Activated T-cell treated with anti-CD3 and anti-CD28 coated beads for 48 hours (primary cell): ENCODE results near the gene UROD.

ENCODE experiments used
- DNase-seq: peaks from one replicate; pipeline ENCODE4 v3.0.0-alpha.2; 2020; ENCODE audit warnings: low read depth

UROD gene

DNA sequence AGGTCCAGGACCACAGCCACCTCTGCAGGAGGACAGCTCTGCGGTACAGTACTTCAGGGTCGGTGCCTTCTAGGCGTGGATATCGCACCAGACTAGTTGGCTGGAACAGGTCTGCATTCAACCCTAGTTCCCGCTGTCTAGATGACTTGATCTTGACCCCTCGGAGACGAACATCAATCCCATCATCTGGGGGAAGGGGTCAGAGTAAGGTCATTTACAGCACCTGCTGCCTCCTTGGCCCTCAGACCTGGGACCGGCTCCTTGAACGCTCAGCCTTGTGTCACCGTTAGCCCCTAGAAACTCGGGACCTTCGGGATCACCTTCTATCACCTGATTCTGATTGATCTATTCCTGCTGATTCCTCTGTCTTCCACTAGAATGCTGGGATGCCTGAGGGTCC is 3.5 kb upstream of the UROD start:
- no peak for DNase-seq

DNA sequence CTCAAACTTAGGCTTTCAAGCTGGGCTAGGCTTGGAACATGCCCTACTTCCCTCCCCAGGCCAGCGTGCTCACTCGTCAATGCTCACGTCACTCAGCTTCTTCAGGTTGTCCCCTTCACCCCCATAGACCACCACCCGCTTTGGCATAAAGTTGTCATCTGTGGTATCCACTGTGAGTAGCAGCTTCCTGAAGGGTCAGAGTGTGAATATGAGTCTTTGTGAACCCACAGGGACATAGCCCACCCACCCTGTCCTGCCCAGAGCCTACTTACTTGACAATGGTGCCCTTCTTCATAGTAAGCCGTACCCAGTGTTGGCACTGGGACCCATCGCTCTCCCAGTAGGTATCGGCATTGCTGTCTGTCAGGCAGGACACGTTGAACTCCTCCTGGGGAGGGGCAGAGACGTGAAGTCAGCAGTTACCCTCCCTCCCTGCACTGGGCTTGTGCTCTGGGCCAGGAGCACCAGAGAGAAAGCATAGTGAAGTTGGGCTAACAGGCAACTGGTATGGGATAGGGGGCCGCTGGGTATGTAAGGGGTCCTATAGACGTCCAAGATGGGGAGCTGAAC is 2.7 kb upstream of the UROD start:
- no peak for DNase-seq

DNA sequence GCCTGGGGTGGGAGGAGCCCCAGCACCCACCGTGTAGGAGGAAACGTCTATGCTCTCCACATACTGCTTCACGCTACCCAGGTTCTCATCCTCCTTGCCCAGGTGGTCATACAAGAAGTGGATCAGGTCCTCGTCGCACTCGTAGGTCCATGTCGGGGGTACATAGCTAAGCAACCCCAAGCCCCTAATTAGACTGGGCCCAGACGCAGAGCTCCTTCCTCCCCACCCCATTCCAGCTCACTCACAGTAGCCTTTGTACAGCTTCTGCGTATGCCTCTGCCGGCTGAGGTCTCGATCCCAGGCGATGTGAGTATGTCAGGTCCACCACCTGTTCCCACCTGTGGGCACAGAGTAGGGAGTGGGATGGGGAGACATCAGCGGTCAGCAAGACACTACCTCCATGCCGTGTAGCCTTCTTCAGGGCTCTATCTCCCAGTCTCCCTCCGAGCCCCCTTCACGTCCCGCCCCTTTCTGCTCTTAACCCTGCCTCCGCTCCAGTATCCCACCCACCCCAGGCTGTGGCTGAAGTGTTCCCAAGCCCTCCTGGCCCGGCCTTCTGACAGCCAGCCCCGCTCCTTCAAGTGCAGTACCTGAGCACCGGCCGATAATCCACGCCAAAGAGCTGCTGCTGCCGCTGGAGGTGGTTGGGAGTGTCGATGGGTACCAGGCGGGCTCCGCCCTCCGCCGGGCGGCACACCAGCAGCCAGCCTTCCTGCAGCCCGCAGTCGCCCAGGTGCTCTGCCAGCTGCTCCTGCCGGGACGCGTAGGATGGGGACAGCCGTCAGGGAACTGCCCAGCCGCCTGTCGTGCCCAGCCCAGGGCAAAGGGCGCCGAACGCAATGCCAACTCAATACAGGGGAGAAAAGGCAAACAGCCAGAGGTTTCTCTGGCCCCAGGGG is 1.8 kb upstream of the UROD start:
- DNase-seq = no peak

DNA sequence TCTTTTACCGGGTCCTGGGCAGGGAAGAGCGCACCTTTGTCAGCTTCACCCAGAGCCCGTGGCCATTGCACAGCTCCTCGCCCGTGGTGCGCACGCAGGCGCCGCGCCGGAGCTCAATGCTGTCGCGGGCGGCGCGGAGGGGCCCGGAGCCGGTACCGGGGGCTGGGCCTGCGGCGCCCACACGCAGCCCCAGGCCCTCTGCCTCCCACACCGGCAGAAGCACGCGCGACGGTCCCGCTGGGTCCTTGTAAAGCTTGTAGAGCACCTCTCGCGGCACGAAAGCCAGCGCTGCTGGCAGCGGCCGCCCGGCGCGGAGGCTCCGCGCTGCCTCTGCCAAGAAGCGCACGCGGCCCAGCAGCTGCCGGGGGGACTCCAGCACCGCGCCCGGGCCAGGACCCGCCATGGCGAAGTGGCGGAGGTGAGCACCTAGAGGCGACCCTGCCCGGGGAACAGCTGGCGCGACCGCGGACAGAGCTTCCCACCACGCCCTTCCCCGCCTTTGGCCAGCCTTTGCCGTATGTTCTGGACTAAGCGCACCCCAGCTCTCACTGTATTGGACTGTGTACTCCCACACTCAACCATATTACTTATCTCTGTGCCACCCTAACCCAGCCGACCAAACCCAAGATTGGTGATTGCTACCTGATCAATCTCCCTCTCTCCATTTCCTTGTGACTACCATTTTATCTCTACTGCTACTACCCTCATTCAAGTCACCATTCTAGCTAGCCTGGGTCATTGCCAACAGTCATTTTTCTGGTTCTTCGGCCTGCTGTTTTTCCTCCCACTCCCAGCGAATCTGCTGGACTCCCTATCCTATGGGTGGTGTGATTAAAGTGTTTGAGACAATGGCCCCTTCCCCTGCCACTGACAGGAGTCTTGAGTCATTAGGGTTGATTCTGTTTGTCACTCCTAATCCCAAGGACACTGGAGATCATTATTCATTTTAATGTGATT is 921 bp upstream of the UROD start, which contains the start of gene HECTD3:
HECTD3 (minus strand) TSS at position 470 of the 957 bp plus-strand sequence; CDS start at position 403, 67 bp downstream.
- DNase-seq = peak; percentile 59

DNA sequence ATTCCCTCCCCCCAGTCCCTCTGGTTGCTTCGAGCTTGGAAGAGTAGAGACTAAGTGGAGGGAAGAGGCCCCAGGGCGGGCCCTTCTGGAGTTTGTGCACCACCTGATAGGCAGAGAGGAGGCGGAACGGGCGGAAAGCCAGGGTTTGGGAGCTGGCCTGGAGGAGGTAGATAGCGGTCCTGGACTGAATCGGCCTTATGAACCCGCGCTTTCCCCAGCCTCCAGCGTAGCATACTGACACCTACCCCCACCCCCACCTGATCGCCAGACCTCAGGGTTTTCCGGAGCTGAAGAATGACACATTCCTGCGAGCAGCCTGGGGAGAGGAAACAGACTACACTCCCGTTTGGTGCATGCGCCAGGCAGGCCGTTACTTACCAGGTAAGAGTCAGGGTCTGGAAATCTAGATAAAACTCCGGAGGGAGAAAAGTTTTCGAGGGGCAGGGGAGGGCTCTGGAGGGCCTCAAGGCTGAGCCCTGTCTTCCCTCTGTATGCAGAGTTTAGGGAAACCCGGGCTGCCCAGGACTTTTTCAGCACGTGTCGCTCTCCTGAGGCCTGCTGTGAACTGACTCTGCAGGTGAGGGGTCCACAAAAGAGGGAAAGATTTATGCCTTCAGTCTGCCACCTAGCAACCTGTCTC is 705 bp downstream of the UROD start:
- DNase-seq = peak; percentile 32

DNA sequence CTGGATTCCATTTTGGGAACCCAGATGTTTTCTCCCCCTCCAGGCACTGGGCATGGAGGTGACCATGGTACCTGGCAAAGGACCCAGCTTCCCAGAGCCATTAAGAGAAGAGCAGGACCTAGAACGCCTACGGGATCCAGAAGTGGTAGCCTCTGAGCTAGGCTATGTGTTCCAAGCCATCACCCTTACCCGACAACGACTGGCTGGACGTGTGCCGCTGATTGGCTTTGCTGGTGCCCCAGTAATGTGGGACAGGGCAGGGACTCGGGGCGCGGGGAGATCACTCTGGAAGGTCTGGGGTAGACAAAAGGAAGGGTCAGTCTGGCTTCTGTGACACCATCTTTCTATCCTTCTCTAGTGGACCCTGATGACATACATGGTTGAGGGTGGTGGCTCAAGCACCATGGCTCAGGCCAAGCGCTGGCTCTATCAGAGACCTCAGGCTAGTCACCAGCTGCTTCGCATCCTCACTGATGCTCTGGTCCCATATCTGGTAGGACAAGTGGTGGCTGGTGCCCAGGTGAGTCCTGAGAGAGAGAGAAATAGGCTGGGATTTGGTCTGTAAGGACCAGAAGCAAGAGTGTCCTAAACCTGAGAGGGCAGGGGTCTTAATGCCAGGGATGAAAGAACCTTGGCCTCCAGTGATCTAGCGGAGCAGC is 1.6 kb downstream of the UROD start:
- DNase-seq = no peak

DNA sequence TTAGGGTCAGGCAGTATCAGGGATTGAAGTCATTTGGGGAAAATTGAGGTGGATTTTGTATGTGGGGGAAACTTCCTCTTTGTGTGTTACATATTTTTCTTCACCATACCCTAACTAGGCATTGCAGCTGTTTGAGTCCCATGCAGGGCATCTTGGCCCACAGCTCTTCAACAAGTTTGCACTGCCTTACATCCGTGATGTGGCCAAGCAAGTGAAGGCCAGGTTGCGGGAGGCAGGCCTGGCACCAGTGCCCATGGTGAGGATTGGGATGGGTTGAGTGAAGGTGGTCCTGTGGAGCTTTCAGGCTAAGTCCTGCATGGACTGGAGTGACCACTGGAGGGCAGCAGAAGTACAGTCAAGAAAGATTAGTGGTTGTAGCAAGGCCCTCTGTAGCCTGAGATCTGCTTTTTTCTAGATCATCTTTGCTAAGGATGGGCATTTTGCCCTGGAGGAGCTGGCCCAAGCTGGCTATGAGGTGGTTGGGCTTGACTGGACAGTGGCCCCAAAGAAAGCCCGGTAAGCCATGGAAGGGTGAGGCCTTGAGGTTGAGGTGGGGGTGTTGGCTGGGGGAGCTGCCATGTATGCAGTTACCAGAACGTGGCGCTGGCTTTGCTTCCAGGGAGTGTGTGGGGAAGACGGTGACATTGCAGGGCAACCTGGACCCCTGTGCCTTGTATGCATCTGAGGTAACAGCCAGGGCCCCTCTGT is 2.4 kb downstream of the UROD start:
- peak; percentile 69 for DNase-seq

DNA sequence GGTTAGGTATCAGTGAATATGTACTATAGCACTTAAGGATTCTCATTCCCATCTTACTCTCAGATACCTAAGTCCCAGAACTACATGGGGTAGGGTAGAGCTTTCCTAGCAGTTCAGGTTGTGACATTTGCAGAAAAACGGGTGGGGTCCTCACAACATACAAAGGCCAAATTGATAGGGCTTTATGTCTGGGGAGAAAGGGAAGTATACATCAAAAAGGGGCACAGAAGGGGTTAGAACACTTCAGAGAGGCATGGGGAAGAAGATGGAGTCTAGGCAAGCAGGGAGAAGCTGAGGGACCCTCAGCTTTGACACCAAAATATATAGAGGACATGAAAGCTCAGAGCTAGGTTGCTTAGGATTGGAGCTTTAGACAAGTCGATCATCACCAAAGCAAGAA is 3.6 kb downstream of the UROD start:
- DNase-seq = no peak

DNA sequence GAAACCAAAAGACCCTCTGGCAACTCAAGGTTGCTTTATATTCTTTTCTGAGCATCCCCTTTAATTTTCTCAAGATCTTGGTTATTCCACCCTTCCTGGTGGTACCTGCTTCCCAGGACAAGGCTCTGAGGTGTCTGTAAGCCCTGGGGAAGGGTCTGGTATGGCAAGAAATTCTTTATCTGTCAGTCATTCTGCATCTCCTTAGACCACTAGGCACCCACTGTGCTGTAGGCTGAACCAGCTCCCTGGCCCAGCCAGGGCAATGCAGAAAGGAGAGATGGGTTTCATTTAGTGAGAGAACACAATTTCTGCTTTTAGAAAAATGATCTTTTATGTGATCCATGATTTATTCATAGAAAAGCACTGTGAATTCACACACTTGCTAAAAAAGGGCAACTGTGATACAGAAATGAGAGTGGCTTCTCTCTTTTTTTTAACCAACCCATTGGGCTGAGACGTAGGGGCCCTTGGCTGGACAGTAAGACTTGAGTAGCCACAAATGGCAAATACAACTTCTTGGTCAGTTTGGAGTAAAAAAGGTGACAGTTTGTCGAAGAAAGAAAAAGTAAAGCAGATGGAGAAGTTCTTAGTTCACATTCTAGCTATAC is 4.1 kb downstream of the UROD start:
- no peak for DNase-seq

DNA sequence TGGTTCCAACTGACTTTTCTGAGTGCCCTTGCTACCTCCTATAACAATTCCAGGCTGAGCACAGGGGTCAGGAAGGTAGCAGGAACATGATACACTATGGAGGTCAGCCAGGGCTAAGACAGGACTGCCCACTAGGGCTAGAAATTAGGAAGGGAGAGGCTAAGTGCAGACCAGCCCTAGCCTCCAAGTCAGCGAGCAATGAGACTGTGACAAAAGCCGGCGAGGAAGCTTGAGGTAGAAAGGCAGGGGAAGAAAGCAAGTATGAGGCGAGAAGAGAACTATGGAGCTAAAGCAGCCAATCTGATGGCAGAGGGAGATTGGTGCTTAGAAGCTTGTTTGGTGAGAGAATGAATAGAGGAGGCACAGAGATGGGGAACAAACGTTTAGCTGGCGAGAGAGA is 4.7 kb downstream of the UROD start:
- DNase-seq = no peak

DNA sequence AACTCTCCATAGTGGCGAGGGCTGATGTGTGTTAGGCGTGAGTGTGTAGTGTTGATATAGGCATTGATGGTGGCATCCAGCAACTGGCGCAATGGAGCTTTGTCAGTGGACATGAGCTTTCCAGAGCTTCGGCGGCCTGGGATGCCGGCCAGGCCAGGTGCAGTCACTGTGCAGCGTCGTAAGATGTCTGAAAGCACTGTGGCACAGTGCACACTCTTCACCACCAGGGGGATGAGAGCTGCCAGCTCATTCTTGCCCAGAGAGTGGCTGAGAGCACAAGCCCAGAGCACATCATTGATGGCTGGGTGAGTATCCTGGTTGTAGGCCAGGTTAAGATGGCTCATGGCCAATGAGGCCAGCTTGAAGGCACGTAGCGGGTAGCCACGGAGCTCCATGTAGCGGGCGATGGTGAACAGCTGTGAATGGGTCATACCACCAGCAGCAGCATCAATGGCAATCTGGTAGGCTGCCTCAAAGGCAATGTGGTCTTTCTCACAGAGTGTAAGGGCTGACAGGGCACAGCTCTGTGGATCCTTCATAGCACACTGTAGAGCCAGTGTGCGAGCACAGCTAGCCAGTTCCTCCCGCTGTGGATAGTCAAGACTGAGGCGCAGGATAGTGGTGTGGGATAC is 6.7 kb downstream of the UROD start:
- peak; percentile 56 for DNase-seq

DNA sequence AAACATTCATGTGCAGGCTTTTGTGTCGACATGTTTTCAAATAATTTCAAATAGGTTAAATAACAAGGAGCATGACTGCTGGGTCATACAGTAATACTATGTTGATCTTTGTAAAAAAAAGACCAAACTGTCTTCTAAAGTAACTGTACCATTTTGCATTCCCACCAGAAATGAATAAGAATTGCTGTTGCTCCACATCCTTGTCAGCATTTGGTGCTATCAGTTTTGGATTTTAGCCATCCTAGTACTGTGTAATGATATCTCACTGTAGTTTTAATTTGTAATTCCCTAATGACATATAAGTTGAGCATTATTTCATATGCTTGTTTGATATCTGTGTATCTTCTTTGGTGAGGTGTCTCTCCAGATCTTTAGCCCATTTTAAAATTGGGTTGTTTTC is 11.6 kb downstream of the UROD start:
- DNase-seq = no peak

DNA sequence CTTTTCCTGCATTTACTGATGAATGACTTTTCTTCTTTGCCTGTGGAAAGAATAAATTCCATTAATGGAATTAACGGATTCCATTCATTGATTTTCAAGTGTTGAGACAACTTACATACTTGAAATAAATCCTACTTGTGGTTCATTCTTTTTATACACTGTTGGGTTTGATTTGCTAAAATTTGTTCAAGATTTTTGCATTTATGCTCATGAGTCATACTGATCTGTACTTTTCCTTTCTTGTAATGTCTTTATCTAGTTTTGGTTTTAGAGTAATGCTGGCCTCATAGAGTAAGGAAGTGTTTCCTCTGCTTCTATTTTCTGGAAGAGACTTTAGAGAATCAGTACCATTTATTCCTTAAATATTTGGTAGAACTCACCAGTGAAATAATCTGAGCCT is 14.4 kb downstream of the UROD start:
- DNase-seq = no peak

DNA sequence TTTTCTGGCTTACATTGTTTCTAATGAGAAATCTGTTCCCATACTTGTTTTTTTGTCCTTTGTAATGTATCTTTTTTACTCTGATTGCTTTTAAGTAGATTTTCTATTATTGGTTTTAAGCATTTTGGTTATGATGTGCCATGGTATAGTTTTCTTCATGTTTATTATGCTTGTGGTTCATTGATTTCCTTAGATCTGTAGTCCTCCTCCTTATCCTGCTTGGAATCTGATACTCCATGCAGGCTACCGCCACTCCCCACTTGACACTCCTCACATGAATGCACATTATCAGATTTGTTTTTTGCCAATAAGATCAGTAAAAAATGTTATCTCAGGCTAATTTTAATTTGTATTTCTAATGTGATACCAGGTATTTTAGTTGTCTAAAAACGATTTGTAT is 20.8 kb downstream of the UROD start:
- no peak for DNase-seq

DNA sequence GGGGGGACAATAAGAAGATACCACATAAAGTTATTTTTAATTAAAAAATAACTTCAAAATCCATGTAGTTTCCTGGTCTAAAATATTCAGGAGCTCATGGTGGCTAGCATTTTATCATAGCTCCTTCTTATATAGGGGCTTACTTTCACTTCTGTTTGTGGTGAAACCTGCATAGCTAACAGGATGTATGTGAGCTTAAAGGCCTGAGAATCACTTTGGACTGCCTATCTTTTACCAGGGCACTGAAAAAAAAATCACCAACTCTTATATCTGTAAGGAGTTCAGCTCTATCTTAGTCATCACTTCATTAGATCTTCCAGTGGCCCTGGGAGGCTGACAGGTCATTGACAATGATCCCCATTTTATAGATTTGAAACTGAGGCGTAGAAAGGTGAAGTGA is 21.3 kb downstream of the UROD start:
- no peak for DNase-seq

DNA sequence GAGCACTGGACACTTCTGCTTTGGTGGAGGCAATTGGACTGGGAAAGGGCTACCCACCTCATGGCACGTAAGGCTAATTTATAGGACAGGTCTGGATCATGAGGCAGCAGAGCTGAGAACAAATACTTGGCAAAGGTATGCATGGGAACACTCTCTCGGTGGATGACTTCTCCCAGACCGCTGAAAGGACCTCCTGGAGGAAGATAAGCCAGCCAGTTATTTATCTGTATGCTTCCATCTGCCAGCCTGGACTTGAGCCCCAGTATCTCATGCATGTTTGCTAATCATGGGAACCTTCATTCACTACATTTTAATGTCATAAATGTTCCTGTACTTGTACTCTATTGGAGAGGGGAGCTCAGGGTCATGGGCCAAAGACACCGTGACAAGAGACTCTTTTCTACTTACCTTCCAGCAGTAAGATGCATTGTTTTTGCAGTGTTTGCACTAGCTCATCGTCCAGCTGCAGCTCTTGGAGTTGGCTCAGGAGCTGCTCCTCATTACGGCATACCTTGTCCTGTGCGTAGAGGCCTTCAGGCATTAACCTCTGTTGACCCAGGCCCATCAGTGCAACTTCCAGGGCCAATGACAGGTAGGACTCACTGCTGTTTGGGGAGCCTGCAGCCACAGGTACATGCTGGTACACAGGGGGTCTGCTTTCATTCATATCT is 23.7 kb downstream of the UROD start:
- DNase-seq = no peak

DNA sequence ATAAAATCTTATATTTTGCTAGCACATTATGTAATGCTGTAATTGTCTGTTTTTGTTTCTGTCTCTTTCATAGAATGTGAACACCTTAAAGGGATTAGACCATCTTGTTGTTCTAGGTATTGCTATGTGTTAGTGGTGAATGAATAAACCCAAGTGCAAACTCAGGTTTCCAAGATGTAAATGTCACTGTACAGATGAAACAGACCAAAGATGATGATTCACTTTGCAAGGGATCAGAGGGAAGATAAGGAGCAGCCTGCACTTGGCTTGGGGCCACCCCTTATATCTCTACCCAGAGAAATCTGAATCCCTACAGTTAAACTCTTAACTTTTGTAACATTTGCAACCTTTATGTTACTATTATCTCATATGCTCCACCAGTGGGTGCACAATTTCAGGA is 25.4 kb downstream of the UROD start:
- no peak for DNase-seq

DNA sequence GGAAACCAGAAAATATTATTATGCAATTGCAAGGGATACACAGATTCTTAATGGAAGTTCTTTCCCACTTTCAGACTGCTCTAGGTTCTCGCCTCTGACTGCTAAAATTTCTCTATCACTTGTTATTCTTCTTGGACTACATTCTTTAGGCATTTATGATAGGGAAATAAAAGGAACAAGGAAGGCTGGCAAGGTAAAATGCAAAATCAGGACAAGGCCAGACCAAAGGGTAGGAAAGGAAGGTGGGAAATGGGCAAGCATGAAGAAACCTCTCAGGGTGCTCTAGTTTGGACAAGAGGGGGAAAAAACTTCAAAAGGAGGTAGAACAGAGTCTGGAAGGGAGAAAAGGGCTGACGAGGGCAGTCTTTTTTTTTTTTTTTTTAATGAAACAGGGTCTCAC is 26.2 kb downstream of the UROD start:
- DNase-seq = no peak

DNA sequence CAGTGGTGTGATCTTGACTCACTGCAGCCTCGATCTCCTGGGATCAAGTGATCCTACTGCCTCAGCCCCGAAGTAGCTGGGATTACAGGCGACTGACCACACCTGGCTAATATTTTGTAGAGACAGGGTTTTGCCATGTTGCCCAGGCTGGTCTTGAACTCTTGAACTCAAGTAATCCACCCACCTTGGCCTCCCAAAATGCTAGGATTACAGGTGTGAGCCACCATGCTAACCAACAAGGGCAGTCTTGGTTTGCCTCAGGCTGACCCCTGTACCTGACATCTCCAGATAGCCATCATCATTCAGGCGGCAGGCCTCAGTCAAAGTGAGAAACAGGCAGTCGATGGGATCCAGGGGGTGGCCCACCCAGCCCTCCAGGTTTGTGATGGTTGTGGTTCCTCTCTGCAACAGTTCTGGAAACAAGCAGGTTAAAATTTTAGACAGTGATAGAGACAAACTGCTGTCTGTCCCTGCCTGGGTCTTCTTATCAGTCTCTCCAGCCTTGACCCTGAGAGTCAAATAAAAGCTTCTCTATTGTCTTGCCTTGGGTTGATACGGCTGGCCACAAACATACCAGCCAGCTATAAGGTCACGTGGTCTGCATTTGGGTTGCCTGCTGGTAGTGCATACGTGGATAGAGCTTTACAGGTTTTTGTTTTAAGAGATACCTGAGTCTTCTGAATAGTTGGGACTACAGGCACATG is 26.8 kb downstream of the UROD start:
- DNase-seq = no peak
